Omental fat pad (tissue), 4 donors: ENCODE results near the gene NRG3. TPM values are rescaled to one million over a fixed set of nuclear protein-coding genes. Genes with fewer than 3 reads are reported as not detected.

Experiments
- ATAC-seq: fragments of 150-250 bp; one replicate; pipeline ENCODE4 v1.9.1; 2016; ENCODE audit warnings: mild to moderate bottlenecking, moderate library complexity; ENCODE audit not compliant: low FRiP score
- DNase-seq: peaks from one replicate; pipeline ENCODE4 v3.0.0-alpha.2; 2019; ENCODE audit warnings: low spot score
- CTCF ChIP-seq, 3 donors: fragments of 450-650 bp; IDR thresholded peaks; one replicate each; pipeline ENCODE4 v1.5.1; 2016 to 2017; ENCODE audit warnings: antibody characterized with exemption in 3 of 3, mild to moderate bottlenecking in 3 of 3, moderate library complexity in 2 of 3
- total RNA-seq, 4 donors: library from RNA; depleted of rRNA; stranded (reverse); fragments of >200 nt; gene quantifications; one replicate each; pipeline ENCODE4 v1.1.0, GENCODE V29; 2016

The NRG3 gene
- total RNA-seq, 4 donors from 2014 or later, result 0.19 to 0.47 (median 0.38) TPM; not detected in 1

- DNase-seq (no peak), ATAC-seq (no peak)
- no peak for TF ChIP-seq CTCF (IDR thresholded peaks at IDR 0.05)
These were observed 893.0 kb downstream of the NRG3 start for GRCh38 chr10:82768040-82768439.

- ATAC-seq (no peak), DNase-seq (no peak)
- TF ChIP-seq CTCF (IDR thresholded peaks at IDR 0.05), result no peak
These were observed 903.9 kb downstream of the NRG3 start for GRCh38 chr10:82778908-82779307.

GRCh38 chr10:82796510-82796909 lies 921.5 kb downstream of the NRG3 start:
- no peak for TF ChIP-seq CTCF (IDR thresholded peaks at IDR 0.05)
- ATAC-seq, result no peak

GRCh38 chr10:82801289-82801688 lies 926.3 kb downstream of the NRG3 start:
- DNase-seq, result no peak
- ATAC-seq, result no peak
- TF ChIP-seq CTCF (IDR thresholded peaks at IDR 0.05), result no peak

More at GRCh38 chr10:82796510-82796909, 921.5 kb downstream of the NRG3 start:
- DNase-seq, result no peak

GRCh38 chr10:82811621-82812020 lies 936.6 kb downstream of the NRG3 start:
- DNase-seq, result no peak
- ATAC-seq, result no peak

GRCh38 chr10:82813856-82814255 lies 938.9 kb downstream of the NRG3 start:
- ATAC-seq (no peak), DNase-seq (no peak)
- TF ChIP-seq CTCF (IDR thresholded peaks at IDR 0.05), result no peak

More at GRCh38 chr10:82811621-82812020, 936.6 kb downstream of the NRG3 start:
- no peak for TF ChIP-seq CTCF (IDR thresholded peaks at IDR 0.05)

- no peak for DNase-seq
- no peak for TF ChIP-seq CTCF (IDR thresholded peaks at IDR 0.05)
- ATAC-seq, result no peak
These were observed 939.6 kb downstream of the NRG3 start for GRCh38 chr10:82814635-82815034.
